NB4 (cell line): ENCODE data around the gene TMEM181.
A peak's percentile ranks its signal among the peaks of the same experiment; 100 is the strongest.
"Not testable (repeated sequence)": the region's sequence is repeated elsewhere in the genome, so short reads cannot be mapped to it uniquely, and the experiment has no call there.

ENCODE experiments used
- DNase-seq: peaks from one replicate; pipeline ENCODE4 v3.0.0; 2010; ENCODE audit warnings: low read depth
- H3K4me3 ChIP-seq: one replicate; pipeline ENCODE4 v1.5.1; 2011; ENCODE audit warnings: mild to moderate bottlenecking, low read depth, low read length, moderate library complexity
- MYC ChIP-seq: IDR thresholded peaks from 2 replicates; pipeline ENCODE4 v1.6.1; 2011; ENCODE audit warnings: low read depth, low read length
- POLR2A ChIP-seq: IDR thresholded peaks from 2 replicates; pipeline ENCODE4 v1.6.1; 2011; ENCODE audit warnings: mild to moderate bottlenecking; ENCODE audit not compliant: insufficient read length; ENCODE audit errors: extremely low read depth
- TF ChIP-seq, protein P1 (sequence below): IDR thresholded peaks from 2 replicates; pipeline ENCODE4 v1.6.1; 2011; ENCODE audit warnings: low read depth, low read length
- TF ChIP-seq, protein P2 (sequence below): IDR thresholded peaks from one replicate; pipeline ENCODE4 v1.5.1; 2012; ENCODE audit warnings: low read depth, low read length

TMEM181 gene

DNA sequence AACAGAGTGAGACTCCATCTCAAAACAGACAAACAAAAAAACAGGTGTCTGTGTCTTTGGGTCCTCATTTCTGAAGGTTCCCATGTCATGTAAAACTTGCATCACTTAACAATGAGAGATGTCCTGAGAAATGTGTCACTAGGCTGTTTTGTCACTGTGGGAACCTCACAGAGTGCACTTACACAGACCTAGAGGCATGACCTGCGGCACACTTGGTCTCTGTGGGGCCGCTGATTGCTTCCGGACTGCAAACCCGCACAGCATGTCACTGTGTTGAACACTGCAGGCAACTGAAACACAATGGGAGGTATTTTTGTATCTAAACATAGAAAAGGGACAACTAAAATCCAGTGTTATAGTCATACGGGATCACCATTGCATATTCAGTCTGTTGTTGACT is 42.3 kb upstream of the TMEM181 start:
- H3K4me3 ChIP-seq = no peak overlapping the region
- TF ChIP-seq, protein P1, sequence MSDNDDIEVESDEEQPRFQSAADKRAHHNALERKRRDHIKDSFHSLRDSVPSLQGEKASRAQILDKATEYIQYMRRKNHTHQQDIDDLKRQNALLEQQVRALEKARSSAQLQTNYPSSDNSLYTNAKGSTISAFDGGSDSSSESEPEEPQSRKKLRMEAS = no peak
- TF ChIP-seq, protein P2, sequence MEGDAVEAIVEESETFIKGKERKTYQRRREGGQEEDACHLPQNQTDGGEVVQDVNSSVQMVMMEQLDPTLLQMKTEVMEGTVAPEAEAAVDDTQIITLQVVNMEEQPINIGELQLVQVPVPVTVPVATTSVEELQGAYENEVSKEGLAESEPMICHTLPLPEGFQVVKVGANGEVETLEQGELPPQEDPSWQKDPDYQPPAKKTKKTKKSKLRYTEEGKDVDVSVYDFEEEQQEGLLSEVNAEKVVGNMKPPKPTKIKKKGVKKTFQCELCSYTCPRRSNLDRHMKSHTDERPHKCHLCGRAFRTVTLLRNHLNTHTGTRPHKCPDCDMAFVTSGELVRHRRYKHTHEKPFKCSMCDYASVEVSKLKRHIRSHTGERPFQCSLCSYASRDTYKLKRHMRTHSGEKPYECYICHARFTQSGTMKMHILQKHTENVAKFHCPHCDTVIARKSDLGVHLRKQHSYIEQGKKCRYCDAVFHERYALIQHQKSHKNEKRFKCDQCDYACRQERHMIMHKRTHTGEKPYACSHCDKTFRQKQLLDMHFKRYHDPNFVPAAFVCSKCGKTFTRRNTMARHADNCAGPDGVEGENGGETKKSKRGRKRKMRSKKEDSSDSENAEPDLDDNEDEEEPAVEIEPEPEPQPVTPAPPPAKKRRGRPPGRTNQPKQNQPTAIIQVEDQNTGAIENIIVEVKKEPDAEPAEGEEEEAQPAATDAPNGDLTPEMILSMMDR = no peak
- TF ChIP-seq POLR2A (no peak), MYC (no peak)
- peak; percentile 61 for DNase-seq

DNA sequence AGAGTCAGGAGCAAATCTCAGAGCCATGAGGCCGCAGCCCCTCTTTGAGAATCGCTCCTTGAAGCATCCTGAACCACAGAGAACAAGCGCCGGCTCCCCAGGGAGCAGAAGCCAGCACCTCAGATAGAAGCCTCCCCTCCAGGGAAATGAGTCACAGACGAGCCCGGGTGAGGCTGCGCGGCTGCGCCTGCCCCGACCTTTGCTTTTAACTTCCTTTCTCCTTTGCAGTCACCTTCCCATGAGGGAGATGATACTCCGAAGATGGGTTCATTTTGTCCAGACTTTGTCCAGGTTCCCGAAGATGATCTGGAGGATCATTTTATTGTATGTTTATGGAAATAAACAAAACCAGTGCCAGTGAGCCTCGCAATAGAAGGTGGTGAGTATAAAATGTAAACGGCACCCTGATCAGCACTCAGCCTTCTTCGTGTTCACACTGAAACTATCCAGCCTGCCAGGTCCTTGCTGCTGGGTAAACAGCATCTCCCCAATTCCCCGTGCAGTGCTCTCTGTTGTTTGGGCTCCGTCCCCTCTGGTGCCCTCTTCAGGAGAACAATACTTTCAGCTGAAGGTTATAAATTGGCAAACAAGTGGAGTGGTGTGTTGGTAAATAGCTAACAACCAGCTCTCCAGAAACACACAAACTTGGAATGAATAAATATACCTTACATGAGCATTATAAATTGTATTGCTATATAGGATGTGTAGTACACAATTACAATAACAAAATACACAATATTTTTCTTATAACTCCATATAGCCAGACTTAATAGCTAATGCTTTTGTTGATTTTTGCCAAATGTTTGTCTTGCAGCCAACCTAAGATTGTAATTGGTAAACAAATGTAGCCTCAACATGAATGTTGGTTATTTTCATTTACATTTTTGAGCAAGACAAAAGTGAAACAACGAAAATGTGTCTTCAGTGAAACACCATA is 41.4 kb upstream of the TMEM181 start:
- peak overlapping the region; percentile 47 for H3K4me3 ChIP-seq
- TF ChIP-seq POLR2A (no peak), MYC (0 out of 2 replicates have a peak, but pooled peaks have one; percentile 13)
- TF ChIP-seq, protein P2 = peak; percentile 42
- TF ChIP-seq, protein P1 = no peak
- DNase-seq = peak; percentile 96

DNA sequence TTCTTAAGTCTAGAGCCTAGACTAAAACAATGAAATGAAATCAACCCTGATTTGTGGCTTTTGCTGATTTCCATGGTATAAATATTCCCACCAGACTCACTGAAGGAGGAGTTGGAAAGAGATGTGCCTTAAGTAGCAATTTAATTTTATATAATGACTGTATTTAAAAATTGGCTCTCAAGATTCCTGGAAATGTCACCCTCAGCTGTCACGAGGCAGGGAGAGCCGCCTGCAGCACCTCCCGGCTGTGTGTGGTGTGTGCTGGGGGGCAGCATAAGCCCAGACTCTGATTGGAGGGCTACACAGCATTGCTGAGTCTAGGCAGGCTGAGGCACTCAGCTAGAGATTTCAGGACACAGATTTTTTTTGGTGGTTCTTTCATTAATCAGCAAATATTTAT is 40.6 kb upstream of the TMEM181 start:
- TF ChIP-seq, protein P1 = no peak
- TF ChIP-seq, protein P2 = no peak
- TF ChIP-seq MYC (no peak), POLR2A (no peak)
- DNase-seq = no peak
- H3K4me3 ChIP-seq = no peak overlapping the region

DNA sequence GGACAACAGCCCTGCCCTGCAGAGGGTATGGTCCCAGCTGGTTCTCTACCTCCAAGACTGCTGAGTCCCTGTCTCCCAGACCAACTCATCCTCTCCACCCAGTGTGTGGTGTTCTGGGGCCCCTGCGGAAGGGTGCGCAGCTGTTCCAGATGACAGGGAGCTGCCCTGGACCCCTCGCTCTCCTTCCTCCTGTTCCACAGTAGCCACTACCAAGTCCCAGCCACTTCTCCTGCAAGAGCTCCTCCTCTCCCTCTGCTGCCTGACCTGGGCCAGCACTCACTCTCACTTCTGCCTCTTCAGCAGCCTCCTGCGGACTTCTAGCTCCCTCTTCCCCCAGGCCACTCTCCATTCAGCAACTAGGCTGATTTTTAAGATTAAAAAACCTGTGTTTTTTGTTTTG is 40.1 kb upstream of the TMEM181 start:
- no peak overlapping the region for H3K4me3 ChIP-seq
- no peak for DNase-seq
- TF ChIP-seq POLR2A (no peak), MYC (no peak)
- TF ChIP-seq, protein P1 = no peak
- TF ChIP-seq, protein P2 = no peak

DNA sequence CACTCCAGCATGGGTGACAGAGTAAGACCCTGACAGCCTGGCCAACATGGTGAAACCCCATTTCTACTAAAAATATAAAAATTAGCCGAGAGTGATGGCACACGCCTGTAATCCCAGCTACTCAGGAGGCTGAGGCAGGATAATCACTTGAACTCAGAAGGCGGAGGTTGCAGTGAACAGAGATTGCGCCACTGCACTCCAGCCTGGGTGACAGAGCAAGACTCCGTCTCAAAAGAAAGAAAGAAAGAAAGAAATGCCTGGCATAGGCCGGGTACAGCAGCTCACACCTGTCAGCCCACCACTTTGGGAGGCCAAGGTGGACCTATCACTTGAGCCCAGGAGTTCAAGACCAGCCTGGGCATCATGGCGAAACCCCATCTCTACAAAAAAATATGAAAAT is 38.9 kb upstream of the TMEM181 start:
- not testable (repeated sequence) for H3K4me3 ChIP-seq, DNase-seq

DNA sequence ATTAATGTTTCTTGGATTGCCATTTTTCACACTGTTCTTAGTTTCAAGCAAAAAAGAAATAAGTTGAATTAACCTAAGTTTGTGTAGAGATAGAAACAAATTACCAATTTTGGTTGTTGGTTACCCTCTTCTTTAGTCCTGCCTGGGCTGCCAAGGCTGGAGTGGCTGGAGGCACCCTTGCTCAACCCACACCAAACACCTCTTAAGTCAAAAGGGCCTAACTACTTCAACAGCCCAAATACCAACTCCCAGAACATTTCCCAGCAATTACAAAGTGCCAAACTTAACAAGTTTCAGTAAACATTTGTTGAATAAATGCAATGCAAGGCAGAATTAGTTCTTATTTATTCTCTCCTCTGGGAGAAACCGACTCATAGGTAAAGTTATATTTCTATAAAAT is 38.1 kb upstream of the TMEM181 start:
- DNase-seq = no peak
- H3K4me3 ChIP-seq = no peak overlapping the region
- TF ChIP-seq, protein P1 = no peak
- TF ChIP-seq POLR2A = no peak
- TF ChIP-seq, protein P2 = no peak
- TF ChIP-seq MYC = no peak
